Measurements from ENCODE around the gene TBC1D9.
A peak's percentile ranks its signal among the peaks of the same experiment; 100 is the strongest.
"Not testable (repeated sequence)": the region's sequence is repeated elsewhere in the genome, so short reads cannot be mapped to it uniquely, and the experiment has no call there.

TBC1D9 gene

DNA sequence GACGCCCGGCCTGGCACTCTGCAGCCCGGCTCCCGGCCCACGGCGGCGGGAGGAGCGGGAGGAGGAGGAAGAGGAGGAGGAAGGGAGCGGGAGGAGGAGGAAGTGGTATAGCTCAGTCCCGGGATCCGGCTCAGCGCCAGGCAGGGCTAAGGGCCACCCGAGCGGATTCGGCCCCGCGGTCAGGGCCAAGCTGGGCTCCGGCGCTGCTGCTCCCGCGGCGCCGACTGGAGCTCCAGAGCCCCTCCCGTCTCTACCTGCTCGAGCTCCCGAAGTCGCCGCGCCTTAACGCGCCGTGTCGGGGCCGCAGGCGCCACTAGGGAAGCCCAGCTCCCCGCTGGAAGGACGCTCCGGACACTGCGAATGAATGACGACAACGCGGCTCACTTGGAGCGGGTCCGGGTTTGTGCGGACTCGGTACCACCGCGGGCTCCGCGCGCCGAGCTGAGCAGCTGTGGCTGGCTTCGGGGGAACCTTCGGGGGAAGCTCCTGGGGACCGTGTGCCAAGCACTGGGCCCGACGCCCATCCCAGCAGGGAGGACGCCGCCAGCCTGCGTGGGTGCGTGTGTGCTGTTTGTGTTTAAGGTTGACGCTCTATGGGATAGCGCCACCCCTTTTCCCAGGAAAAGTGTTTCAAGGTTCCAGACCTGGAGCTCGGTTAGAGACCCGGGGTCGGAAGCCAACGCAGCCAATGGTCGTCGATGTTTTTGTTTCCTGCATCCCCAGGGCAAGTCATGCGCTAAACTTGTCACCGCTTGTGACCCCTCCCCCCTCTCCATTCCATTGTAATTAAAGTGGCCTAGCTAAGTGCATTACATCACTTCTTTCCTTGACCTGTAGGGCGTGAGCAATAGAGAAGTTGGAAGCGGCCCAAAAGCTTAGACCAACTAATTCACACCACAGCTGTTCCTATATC lies at the start of gene TBC1D9:
TBC1D9 (minus strand) TSS at position 67 of the 913 bp plus-strand sequence. CDS start 340 bp downstream, outside the sequence.
- peak in 1 of 3 experiments; percentile 0 for DNase-seq (ENCODE audit: low read depth in 3 of 3)

- DNase-seq (ENCODE audit: low read depth in 3 of 3), result no peak
Measured at GRCh38 chr4:140805293-140805692, 49.1 kb upstream of the TBC1D9 start.

- DNase-seq (ENCODE audit: low read depth in 3 of 3), result no peak
Measured at GRCh38 chr4:140802591-140802990, 46.4 kb upstream of the TBC1D9 start.

GRCh38 chr4:140800666-140801065 lies 44.5 kb upstream of the TBC1D9 start:
- DNase-seq (ENCODE audit: low read depth in 3 of 3), result no peak

DNA sequence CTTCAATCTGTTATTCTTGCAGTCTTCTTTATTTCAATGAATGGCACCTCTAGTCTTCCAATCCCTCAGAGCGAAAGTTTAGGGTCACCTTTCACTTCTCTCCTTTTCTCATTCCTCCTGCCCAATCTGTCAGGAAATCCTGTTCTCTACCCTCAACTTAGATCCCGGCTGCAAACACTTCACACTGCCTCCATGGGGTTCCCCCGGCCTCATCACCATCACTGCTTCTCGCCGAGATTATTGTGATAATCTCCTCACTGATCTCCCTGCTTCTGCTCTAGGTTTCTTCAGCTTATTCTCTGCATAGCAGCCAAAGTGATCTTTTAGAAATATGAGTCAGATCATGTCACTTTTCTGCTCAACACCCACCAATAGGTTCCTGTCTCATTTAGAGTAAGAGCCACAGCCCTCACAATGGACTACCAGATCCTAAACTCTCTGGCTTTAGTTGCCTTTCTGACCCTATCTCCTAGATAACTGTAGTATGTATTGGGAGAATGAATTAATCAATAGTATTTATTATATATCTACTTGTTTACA lies 43.6 kb upstream of the TBC1D9 start:
- no peak for DNase-seq (ENCODE audit: low read depth in 3 of 3)

- DNase-seq (ENCODE audit: low read depth in 3 of 3), result no peak
Measured at GRCh38 chr4:140793291-140793690, 37.1 kb upstream of the TBC1D9 start.

GRCh38 chr4:140790765-140791164 lies 34.6 kb upstream of the TBC1D9 start:
- DNase-seq (ENCODE audit: low read depth in 3 of 3), result no peak

DNA sequence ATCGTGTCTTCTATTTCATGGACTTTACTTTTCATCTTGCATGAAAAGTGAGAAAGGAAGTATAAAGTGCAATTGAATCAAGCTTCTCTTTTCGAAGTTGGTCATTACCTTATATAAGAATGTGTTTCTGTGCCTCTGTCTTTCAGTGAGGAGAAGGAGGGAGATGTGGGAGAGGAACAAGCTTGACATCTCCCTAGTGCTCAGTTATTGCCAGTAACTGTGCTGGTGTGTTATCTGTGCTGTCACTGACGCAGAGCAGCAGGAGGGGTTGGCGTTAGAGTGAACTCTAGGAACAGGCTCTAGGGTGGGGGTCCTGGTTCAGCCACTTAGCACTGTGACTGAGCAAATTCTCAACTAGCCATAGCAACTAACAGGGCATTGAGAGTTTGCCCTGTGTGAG lies 34.0 kb upstream of the TBC1D9 start:
- no peak for DNase-seq (ENCODE audit: low read depth in 3 of 3)

- no peak for DNase-seq (ENCODE audit: low read depth in 3 of 3)
Measured at GRCh38 chr4:140789759-140790158, 33.6 kb upstream of the TBC1D9 start.

DNA sequence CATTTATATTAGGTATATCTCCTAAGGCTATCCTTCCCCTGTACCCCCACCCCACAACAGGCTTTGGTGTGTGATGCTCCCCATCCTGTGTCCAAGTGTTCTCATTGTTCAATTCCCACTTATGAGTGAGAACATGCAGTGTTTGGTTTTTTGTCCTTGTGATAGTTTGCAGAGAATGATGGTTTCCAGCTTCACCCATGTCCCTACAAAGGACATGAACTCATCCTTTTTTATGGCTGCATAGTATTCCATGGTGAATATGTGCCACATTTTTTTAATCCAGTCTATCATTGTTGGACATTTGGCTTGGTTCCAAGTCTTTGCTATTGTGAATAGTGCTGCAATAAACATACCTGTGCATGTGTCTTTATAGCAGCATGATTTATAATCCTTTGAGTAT lies 26.6 kb upstream of the TBC1D9 start:
- not testable (repeated sequence) for DNase-seq (ENCODE audit: low read depth in 3 of 3)

DNA sequence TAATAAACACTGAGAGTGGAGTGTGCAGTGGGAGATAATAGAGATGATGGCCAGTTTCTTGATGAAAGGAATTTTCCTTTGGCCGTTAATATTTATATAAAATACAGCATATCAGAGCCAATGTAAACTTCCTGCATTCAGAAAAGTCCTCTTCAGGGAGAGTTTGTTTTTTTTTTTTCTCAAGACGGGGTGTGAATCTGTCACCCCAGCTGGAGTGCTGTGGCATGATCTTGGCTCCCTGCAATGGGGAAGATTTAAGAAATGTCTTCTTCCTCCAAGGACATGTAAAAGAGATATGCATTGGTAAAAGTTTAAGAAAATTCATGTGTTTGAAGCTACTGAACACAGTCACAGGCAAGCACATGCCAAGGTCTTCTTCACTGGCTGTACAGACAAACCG lies 25.4 kb upstream of the TBC1D9 start:
- DNase-seq (ENCODE audit: low read depth in 3 of 3), result no peak

- no peak for DNase-seq (ENCODE audit: low read depth in 3 of 3)
Measured at GRCh38 chr4:140777894-140778293, 21.7 kb upstream of the TBC1D9 start.

GRCh38 chr4:140777386-140777785 lies 21.2 kb upstream of the TBC1D9 start:
- no peak for DNase-seq (ENCODE audit: low read depth in 3 of 3)

DNA sequence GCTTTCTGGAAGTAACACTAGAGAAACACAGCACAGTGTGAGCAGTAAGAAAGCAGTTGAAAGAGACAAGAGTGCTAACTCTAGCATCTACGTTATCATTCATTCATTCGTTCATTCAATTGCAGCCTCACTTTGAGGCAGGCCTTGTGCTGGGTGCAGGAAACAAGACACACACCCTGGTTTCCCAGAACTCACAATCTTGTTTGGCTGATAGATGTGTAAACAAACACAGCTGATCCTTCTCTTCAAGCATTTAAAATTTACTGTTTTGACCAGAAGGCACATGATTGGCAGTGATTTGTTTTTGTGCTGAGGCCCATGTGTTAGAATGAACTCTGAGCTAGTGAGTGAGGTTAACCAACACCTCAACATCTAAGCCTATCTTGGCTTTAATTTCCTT lies 20.4 kb upstream of the TBC1D9 start:
- DNase-seq (ENCODE audit: low read depth in 3 of 3), result no peak

- no peak for DNase-seq (ENCODE audit: low read depth in 3 of 3)
Measured at GRCh38 chr4:140774956-140775355, 18.8 kb upstream of the TBC1D9 start.

DNA sequence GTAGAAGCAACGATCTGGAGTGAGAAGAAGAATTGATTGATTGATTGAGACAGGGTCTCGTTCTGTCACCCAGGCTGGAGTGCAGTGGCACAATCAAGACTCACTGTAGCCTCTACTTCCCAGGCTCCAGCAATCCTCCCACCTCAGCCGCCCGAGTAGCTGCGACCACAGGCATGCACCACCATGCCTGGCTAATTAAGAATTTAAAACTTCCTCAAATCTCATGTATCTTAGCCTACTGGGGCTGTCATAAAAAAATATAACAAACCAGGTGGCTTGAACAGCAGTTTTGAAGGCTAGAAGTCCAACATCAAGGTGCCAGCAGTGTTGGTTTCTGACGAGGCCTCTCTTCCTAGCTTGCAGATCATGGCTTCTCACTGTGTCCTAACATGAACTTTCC lies 18.3 kb upstream of the TBC1D9 start:
- no peak for DNase-seq (ENCODE audit: low read depth in 3 of 3)

- DNase-seq (ENCODE audit: low read depth in 3 of 3), result no peak
Measured at GRCh38 chr4:140769209-140769608, 13.0 kb upstream of the TBC1D9 start.

DNA sequence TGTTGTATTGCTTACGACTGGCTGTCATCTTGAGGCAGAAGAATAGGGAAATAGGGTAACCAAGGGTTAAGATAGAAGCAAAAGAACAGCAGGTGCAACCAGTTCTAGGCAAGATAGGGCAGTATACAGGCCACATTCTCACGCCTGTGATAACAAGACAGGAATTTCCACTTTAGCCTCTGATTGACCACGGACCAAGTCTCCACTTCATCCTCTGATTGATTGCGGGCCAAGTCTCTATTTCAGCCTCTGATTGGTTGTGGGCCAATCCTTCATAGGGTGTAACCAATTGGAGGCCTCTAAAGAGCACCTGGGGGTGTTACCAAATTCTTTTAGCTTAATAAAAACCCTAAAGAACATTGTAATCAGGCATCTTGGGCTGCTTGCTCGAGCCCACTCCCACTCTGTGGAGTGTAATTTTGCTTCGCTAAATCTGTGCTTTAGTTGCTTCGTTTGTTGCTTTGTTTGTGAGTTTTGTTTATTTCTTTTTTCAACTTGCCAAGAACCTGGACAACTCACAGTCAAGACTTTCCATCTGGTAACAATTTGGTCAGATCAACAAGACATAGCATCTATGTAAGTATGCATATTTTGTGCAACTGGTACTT lies 8.7 kb upstream of the TBC1D9 start:
- no peak for DNase-seq (ENCODE audit: low read depth in 3 of 3)

GRCh38 chr4:140762202-140762601 lies 6.0 kb upstream of the TBC1D9 start:
- no peak for DNase-seq (ENCODE audit: low read depth in 3 of 3)

GRCh38 chr4:140757232-140757630 lies 1.0 kb upstream of the TBC1D9 start:
- no peak for DNase-seq (ENCODE audit: low read depth in 3 of 3)

DNA sequence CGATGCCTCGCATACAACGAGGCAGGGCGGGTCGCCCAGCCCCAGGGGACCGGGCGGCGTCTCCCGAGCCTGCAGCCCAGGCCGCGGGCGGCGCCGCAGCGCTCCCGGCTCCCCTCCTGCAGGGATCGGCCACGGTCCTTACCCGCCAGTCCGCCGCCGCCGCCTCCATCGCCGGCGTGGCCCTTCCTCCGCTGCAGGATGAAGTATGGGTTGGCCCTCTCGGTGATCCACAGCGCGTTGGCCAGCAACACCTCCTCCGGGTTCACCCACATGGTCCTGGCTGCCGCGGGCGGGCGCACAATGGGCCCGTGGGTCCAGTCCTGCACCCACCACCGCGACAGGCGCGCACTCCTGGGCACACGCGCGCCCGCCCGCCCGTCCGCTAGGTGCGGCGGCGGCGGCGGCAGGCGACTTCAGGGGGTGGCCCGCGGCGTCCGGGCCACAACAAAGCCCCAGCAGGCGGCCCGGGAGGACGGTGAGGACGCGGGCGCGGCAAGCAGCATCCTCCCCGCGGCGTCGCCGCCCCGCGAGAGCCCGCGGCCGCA lies 339 bp downstream of the TBC1D9 start:
- peak in 1 of 3 experiments; percentile 0 for DNase-seq (ENCODE audit: low read depth in 3 of 3)

DNA sequence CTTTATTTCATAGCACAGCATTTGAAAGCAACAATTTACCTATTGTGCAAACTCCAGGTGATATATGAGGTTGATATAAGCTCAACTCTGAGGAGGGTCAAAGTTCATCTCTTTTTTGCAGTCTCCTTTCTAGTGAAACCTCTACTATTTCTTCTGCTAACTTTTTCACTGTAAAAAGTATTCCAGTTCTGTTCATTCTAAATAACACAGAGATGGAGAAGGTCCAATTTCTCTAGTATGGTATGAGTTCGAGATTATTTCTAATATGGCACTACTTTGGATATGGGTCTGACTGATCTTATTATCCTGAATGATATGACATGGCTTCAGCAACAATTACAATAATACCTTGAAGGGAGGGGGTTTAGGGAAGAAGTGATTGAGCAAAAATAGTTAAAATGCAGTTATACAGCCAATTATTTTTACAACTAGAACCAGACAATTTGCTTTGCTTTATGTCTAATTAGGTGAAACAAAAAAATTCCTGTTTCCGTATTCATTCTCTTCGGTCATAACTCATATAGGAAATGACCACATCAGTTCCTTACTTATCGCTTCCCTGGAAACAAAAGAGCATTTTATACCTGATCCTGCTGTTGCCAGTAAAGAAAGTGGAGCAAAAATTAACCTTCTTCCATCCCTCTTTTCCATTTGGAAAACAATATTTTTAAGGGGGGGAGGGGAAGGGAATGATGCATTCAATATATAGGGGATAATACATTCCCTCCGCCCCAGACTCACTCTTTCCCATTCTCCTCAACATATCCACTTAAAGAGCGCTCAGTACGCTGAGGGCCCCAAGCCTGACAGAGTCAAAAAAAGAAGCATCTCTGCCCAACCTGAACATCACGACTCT lies 1.0 kb downstream of the TBC1D9 start:
- DNase-seq (ENCODE audit: low read depth in 3 of 3), result no peak

All from stimulated activated CD4-positive, alpha-beta T cell treated with anti-CD3 and anti-CD28 coated beads, TNF-alpha, amount 100 ng/mL, for 4 hours (primary cell).